Neural cell (in vitro differentiated cells): ENCODE measurements around the gene NFILZ. TPM values are rescaled to one million over a fixed set of nuclear protein-coding genes. Genes with fewer than 3 reads are reported as not detected.

Source experiments
- H2AFZ ChIP-seq: fragments of 200-600, 300-800 bp; sonication (generic), shearing (Covaris generic); 2 replicates; pipeline ENCODE4 v1.6.0; 2014; ENCODE audit warnings: low read depth, mild to moderate bottlenecking, antibody characterized with exemption, low read length, moderate library complexity
- H3F3A ChIP-seq: fragments of 200-600 bp; shearing (Covaris generic); 2 replicates; pipeline ENCODE4 v1.6.1; 2016; ENCODE audit warnings: mild to moderate bottlenecking, moderate library complexity, mixed read lengths, antibody characterized with exemption, low read length; ENCODE audit not compliant: insufficient read depth, poor library complexity, severe bottlenecking
- H3K27ac ChIP-seq: fragments of 200-600, 300-800 bp; sonication (generic), shearing (Covaris generic); 2 replicates; pipeline ENCODE4 v1.5.1; 2014; ENCODE audit warnings: mild to moderate bottlenecking, low read length, moderate library complexity
- H3K27me3 ChIP-seq: fragments of 300-800, 200-600 bp; sonication (generic), shearing (Covaris generic); 2 replicates; pipeline ENCODE4 v1.6.0; 2014; ENCODE audit warnings: mild to moderate bottlenecking, low read depth, low read length, moderate library complexity; ENCODE audit not compliant: insufficient read depth
- H3K36me3 ChIP-seq: fragments of 300-800, 200-600 bp; sonication (generic), shearing (Covaris generic); 2 replicates; pipeline ENCODE4 v1.5.1; 2014; ENCODE audit warnings: mild to moderate bottlenecking, antibody characterized with exemption, low read length, moderate library complexity; ENCODE audit not compliant: insufficient read depth
- H3K4me2 ChIP-seq: fragments of 300-800, 200-600 bp; sonication (generic), shearing (Covaris generic); 2 replicates; pipeline ENCODE4 v1.6.0; 2014; ENCODE audit warnings: mild to moderate bottlenecking, low read length
- H3K4me3 ChIP-seq: fragments of 300-800, 200-600 bp; sonication (generic), shearing (Covaris generic); 2 replicates; pipeline ENCODE4 v1.5.1; 2014; ENCODE audit warnings: mild to moderate bottlenecking, low read length, moderate library complexity
- H3K79me2 ChIP-seq: fragments of 200-600 bp; shearing (Covaris generic); replicated peaks from 2 replicates; pipeline ENCODE4 v1.6.0; 2014; ENCODE audit warnings: mild to moderate bottlenecking, low read length, moderate library complexity; ENCODE audit not compliant: insufficient read depth
- H3K9ac ChIP-seq: fragments of 300-800, 200-600 bp; sonication (generic), shearing (Covaris generic); 2 replicates; pipeline ENCODE4 v1.6.1; 2016; ENCODE audit warnings: mild to moderate bottlenecking, low read length, mixed read lengths
- H3K9me2 ChIP-seq: fragments of 200-600 bp; shearing (Covaris generic); 2 replicates; pipeline ENCODE4 v1.6.1; 2016; ENCODE audit warnings: mild to moderate bottlenecking, low read length, mixed read lengths; ENCODE audit not compliant: insufficient read depth
- H3K9me3 ChIP-seq: fragments of 200-600, 300-800 bp; sonication (generic), shearing (Covaris generic); 2 replicates; pipeline ENCODE4 v1.6.1; 2016; ENCODE audit warnings: mild to moderate bottlenecking, mixed run types, low read length, moderate library complexity, mixed read lengths
- H4K20me1 ChIP-seq: fragments of 200-600 bp; shearing (Covaris generic); 2 replicates; pipeline ENCODE4 v1.6.1; 2016; ENCODE audit warnings: mild to moderate bottlenecking, mixed run types; ENCODE audit not compliant: insufficient read depth
- EP300 ChIP-seq: fragments of 450-650 bp; conservative IDR thresholded peaks from 2 replicates; pipeline ENCODE4 v1.6.1; 2014; ENCODE audit warnings: antibody characterized with exemption, mild to moderate bottlenecking, moderate library complexity; ENCODE audit not compliant: poor library complexity, severe bottlenecking
- EZH2 ChIP-seq: fragments of 200-600, 300-800 bp; shearing (Covaris generic), sonication (generic); IDR thresholded peaks from 2 replicates; pipeline ENCODE4 v1.6.1; 2014; ENCODE audit warnings: antibody characterized with exemption, low read length, borderline replicate concordance, mild to moderate bottlenecking; ENCODE audit not compliant: insufficient read depth, poor library complexity, severe bottlenecking
- MXI1 ChIP-seq: fragments of 450-650 bp; conservative IDR thresholded peaks from 2 replicates; pipeline ENCODE4 v1.6.1; 2014; ENCODE audit warnings: antibody characterized with exemption, mild to moderate bottlenecking; ENCODE audit not compliant: poor library complexity, severe bottlenecking
- POLR2AphosphoS5 ChIP-seq: IDR thresholded peaks from 2 replicates; pipeline ENCODE4 v1.6.1; 2012
- RAD21 ChIP-seq: fragments of 450-650 bp; conservative IDR thresholded peaks from 2 replicates; pipeline ENCODE4 v1.6.1; 2014; ENCODE audit warnings: antibody characterized with exemption, mild to moderate bottlenecking, moderate library complexity
- SMC3 ChIP-seq: fragments of 450-650 bp; conservative IDR thresholded peaks from 2 replicates; pipeline ENCODE4 v1.6.1; 2014; ENCODE audit warnings: antibody characterized with exemption, mild to moderate bottlenecking, moderate library complexity; ENCODE audit not compliant: poor library complexity
- TAF1 ChIP-seq: IDR thresholded peaks from 2 replicates; pipeline ENCODE4 v1.6.1; 2012; ENCODE audit warnings: low read depth
- polyA plus RNA-seq: library from polyadenylated mRNA; depleted of rRNA; stranded (reverse); fragments of >200 nt; gene quantifications from 2 replicates; pipeline ENCODE4 v1.2.3, GENCODE V29; 2014
- TF ChIP-seq, protein P1 (sequence below): fragments of 450-650 bp; IDR thresholded peaks from 2 replicates; pipeline ENCODE4 v1.5.1; 2014; ENCODE audit warnings: antibody characterized with exemption, mild to moderate bottlenecking, moderate library complexity; ENCODE audit not compliant: poor library complexity, severe bottlenecking
- TF ChIP-seq, protein P2 (sequence below): IDR thresholded peaks from 2 replicates; pipeline ENCODE4 v1.6.1; 2012; ENCODE audit warnings: borderline replicate concordance

The NFILZ gene
- polyA plus RNA-seq, 1 donor from 2014 or later, result not detected

DNA sequence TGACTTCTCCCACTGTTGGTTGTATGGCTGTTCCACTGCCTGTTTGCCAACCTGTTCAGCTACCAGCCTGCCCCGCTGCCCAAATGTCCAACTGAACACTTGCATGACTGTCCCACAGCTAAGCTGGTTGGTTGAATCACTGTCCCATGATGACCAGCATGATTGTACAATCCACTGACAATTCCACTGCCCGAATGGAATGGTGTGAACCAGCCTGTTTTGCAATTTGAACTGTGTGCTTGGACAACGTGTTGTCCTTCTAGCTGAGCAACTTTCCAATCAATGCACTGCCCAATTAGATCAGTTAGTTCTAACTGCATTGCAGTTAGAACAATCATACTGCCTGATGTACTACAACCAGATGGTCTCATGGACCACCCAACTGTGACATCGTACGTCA lies 28.6 kb upstream of the NFILZ start:
- TF ChIP-seq EZH2 (no peak), RAD21 (no peak), EP300 (no peak), TAF1 (no peak), SMC3 (no peak), POLR2AphosphoS5 (no peak), MXI1 (no peak)
- TF ChIP-seq, protein P1, sequence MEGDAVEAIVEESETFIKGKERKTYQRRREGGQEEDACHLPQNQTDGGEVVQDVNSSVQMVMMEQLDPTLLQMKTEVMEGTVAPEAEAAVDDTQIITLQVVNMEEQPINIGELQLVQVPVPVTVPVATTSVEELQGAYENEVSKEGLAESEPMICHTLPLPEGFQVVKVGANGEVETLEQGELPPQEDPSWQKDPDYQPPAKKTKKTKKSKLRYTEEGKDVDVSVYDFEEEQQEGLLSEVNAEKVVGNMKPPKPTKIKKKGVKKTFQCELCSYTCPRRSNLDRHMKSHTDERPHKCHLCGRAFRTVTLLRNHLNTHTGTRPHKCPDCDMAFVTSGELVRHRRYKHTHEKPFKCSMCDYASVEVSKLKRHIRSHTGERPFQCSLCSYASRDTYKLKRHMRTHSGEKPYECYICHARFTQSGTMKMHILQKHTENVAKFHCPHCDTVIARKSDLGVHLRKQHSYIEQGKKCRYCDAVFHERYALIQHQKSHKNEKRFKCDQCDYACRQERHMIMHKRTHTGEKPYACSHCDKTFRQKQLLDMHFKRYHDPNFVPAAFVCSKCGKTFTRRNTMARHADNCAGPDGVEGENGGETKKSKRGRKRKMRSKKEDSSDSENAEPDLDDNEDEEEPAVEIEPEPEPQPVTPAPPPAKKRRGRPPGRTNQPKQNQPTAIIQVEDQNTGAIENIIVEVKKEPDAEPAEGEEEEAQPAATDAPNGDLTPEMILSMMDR, result no peak
- TF ChIP-seq, protein P2, sequence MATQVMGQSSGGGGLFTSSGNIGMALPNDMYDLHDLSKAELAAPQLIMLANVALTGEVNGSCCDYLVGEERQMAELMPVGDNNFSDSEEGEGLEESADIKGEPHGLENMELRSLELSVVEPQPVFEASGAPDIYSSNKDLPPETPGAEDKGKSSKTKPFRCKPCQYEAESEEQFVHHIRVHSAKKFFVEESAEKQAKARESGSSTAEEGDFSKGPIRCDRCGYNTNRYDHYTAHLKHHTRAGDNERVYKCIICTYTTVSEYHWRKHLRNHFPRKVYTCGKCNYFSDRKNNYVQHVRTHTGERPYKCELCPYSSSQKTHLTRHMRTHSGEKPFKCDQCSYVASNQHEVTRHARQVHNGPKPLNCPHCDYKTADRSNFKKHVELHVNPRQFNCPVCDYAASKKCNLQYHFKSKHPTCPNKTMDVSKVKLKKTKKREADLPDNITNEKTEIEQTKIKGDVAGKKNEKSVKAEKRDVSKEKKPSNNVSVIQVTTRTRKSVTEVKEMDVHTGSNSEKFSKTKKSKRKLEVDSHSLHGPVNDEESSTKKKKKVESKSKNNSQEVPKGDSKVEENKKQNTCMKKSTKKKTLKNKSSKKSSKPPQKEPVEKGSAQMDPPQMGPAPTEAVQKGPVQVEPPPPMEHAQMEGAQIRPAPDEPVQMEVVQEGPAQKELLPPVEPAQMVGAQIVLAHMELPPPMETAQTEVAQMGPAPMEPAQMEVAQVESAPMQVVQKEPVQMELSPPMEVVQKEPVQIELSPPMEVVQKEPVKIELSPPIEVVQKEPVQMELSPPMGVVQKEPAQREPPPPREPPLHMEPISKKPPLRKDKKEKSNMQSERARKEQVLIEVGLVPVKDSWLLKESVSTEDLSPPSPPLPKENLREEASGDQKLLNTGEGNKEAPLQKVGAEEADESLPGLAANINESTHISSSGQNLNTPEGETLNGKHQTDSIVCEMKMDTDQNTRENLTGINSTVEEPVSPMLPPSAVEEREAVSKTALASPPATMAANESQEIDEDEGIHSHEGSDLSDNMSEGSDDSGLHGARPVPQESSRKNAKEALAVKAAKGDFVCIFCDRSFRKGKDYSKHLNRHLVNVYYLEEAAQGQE, result no peak
- Histone ChIP-seq H3K27ac (no peak overlapping the region), H3K4me2 (no peak overlapping the region), H3K9ac (no peak overlapping the region), H3K4me3 (no peak overlapping the region), H3K9me3 (peaks cover 13% of the 10 kb centered on the region), H3F3A (no peaks in the 10 kb centered on the region), H3K36me3 (peaks cover 6% of the 10 kb centered on the region), H4K20me1 (no peaks in the 10 kb centered on the region), H3K27me3 (no peaks in the 10 kb centered on the region), H2AFZ (no peak overlapping the region), H3K79me2 (no peaks in the 10 kb centered on the region), H3K9me2 (no peaks in the 10 kb centered on the region)

DNA sequence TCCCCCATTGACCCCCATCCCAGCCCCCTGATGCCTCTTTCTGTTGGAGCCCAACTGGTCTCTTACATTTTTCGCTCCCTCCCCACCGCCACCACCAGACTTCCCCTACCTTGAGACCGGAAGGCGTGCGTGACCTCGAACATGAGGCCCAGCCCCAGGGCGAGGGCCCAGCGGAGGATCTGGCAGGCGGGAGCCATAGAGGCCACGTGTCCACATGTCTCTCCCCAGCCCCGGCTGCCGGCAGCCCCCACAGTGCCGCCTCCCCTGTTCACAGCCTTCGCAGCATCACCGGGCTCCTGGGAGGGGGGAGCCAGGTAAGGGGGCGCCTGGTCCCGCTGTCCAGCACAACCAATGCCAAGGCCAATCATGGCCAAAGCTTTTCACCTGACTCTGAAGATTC lies 24.9 kb upstream of the NFILZ start:
- Histone ChIP-seq H3K36me3 (peaks cover 6% of the 10 kb centered on the region), H3K4me2 (no peak overlapping the region), H3K9me3 (peaks cover 13% of the 10 kb centered on the region), H3K79me2 (peaks cover 9% of the 10 kb centered on the region), H4K20me1 (no peaks in the 10 kb centered on the region), H2AFZ (no peak overlapping the region), H3K9me2 (no peaks in the 10 kb centered on the region), H3F3A (no peaks in the 10 kb centered on the region), H3K27ac (no peak overlapping the region), H3K27me3 (no peaks in the 10 kb centered on the region), H3K9ac (no peak overlapping the region), H3K4me3 (no peak overlapping the region)
- no peak for TF ChIP-seq MXI1
- no peak for TF ChIP-seq EZH2
- no peak for TF ChIP-seq EP300

DNA sequence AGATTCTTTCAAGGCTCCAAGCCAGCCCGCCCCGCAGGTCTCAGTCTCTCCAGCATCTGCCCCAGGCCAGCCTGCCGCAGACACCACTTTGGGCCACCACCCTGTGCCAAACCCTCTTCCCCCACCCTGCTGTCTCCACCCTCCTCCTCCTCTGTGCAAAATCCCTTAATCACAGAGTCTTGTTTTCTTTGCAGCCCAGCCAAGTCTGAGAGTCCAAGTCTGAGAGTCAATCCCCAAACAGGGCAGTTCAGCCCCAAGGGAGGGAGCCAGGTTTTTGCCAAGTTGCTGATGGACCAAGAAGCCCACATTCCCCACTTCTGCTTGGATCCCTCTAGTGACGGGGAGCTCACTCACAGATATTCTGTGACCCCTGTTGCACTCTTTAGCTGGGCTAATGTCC lies 23.0 kb upstream of the NFILZ start:
- H2AFZ ChIP-seq, result no peak overlapping the region
- H3F3A ChIP-seq, result no peaks in the 10 kb centered on the region
- peaks cover 13% of the 10 kb centered on the region for H3K9me3 ChIP-seq
- H3K4me3 ChIP-seq, result no peak overlapping the region
- H3K79me2 ChIP-seq, result peaks cover 9% of the 10 kb centered on the region
- H3K9me2 ChIP-seq, result no peaks in the 10 kb centered on the region
- peaks cover 6% of the 10 kb centered on the region for H3K36me3 ChIP-seq
- no peak overlapping the region for H3K27ac ChIP-seq
- no peaks in the 10 kb centered on the region for H3K27me3 ChIP-seq
- no peak for TF ChIP-seq EZH2
- no peak for TF ChIP-seq MXI1
- TF ChIP-seq RAD21, result no peak
- no peak for TF ChIP-seq POLR2AphosphoS5
- TF ChIP-seq, protein P1, result no peak
- TF ChIP-seq, protein P2, result no peak
- TF ChIP-seq EP300, result no peak
- no peak for TF ChIP-seq TAF1
- no peak for TF ChIP-seq SMC3
- no peaks in the 10 kb centered on the region for H4K20me1 ChIP-seq
- no peak overlapping the region for H3K4me2 ChIP-seq
- H3K9ac ChIP-seq, result no peak overlapping the region
